Naive B cell (primary cell): Measurements from ENCODE around the gene TARS3. TPM values are rescaled to one million over a fixed set of nuclear protein-coding genes. Genes with fewer than 3 reads are reported as not detected.
"Not testable (repeated sequence)": the region's sequence is repeated elsewhere in the genome, so short reads cannot be mapped to it uniquely, and the experiment has no call there.

Source experiments
- ATAC-seq, 2 donors: fragments of 150-1000 bp; cut with Tn5 transposase; 2 replicates each; pipeline ENCODE4 v1.10.0; 2021; ENCODE audit warnings: low read depth in 2 of 2, mild to moderate bottlenecking in 2 of 2, moderate library complexity in 2 of 2
- DNase-seq: peaks from one replicate; pipeline ENCODE4 v3.0.0; 2022
- H3K27ac Mint-ChIP-seq, 6 donors: one replicate each; pipeline ENCODE4 v1.8.0; 2020 to 2022; ENCODE audit warnings: mild to moderate bottlenecking in 6 of 6, mixed read lengths in 6 of 6, moderate library complexity in 5 of 6, inconsistent platforms in 2 of 6
- H3K27me3 Mint-ChIP-seq, 3 donors: one replicate each; pipeline ENCODE4 v1.8.0; 2021 to 2022; ENCODE audit warnings: mixed read lengths in 3 of 3, mild to moderate bottlenecking in 1 of 3
- H3K36me3 Mint-ChIP-seq, 2 donors: one replicate each; pipeline ENCODE4 v1.8.0; 2020 to 2022; ENCODE audit warnings: mixed read lengths in 2 of 2, inconsistent platforms in 1 of 2, mild to moderate bottlenecking in 1 of 2
- H3K4me1 Mint-ChIP-seq, 3 donors: one replicate each; pipeline ENCODE4 v1.8.0; 2020 to 2022; ENCODE audit warnings: mixed read lengths in 3 of 3, inconsistent platforms in 1 of 3, mild to moderate bottlenecking in 1 of 3, moderate library complexity in 1 of 3
- H3K4me3 Mint-ChIP-seq, 8 donors: one replicate each; pipeline ENCODE4 v1.8.0; 2020 to 2022; ENCODE audit warnings: mild to moderate bottlenecking in 8 of 8, mixed read lengths in 8 of 8, moderate library complexity in 8 of 8, inconsistent platforms in 2 of 8
- H3K9me3 Mint-ChIP-seq, 7 donors: one replicate each; pipeline ENCODE4 v1.8.0; 2020 to 2022; ENCODE audit warnings: mixed read lengths in 7 of 7, mild to moderate bottlenecking in 5 of 7, inconsistent platforms in 2 of 7, moderate library complexity in 1 of 7
- polyA plus RNA-seq, 6 donors: library from polyadenylated mRNA; unstranded; fragments of 300-500 nt; fragmentation: Illumina TruSeq; gene quantifications; one replicate each; pipeline ENCODE4 v1.2.3, GENCODE V29; 2021; ENCODE audit warnings: low read depth in 6 of 6

The TARS3 gene
- 10 to 100 TPM in 4 of 6 donors, 1 to 10 TPM in 2; 6.4 to 27.9 (median 12.0) TPM for polyA plus RNA-seq

- Mint-ChIP-seq H3K36me3 (peaks cover 18 to 23% of the 10 kb centered on the region in 2 donors), H3K27me3 (no peaks in the 10 kb centered on the region), H3K4me3 (peak within 1 kb of the TSS; percentile 81 to 93 (median 84)), H3K9me3 (peaks cover 0 to 8% (median 4%) of the 10 kb centered on the region in 7 donors), H3K4me1 (peaks cover 8 to 23% (median 22%) of the 10 kb centered on the region in 3 donors), H3K27ac (peak within 1 kb of the TSS in 5 of 6 donors; percentile 73 to 93 (median 78))
- ATAC-seq: peak; percentile 88 to 89
- DNase-seq: peak; percentile 89
These were observed at the start of gene TARS3 for GRCh38 chr15:101723874-101724674. TSS of gene TARS3 (minus strand) at chr15:101724473. CDS start at chr15:101724387, 86 bp downstream.

- DNase-seq (no peak), ATAC-seq (no peak)
- peaks cover 0 to 2% (median 0%) of the 10 kb centered on the region in 3 donors for H3K4me1 Mint-ChIP-seq
- no peak overlapping the region for H3K27ac Mint-ChIP-seq
- no peaks in the 10 kb centered on the region for H3K9me3 Mint-ChIP-seq
- peaks cover 0 to under 1% (median 0%) of the 10 kb centered on the region in 3 donors for H3K27me3 Mint-ChIP-seq
- no peak overlapping the region for H3K4me3 Mint-ChIP-seq
- peaks cover 0 to 6% of the 10 kb centered on the region in 2 donors for H3K36me3 Mint-ChIP-seq
These were observed 49.3 kb upstream of the TARS3 start for GRCh38 chr15:101773496-101774100.

DNA sequence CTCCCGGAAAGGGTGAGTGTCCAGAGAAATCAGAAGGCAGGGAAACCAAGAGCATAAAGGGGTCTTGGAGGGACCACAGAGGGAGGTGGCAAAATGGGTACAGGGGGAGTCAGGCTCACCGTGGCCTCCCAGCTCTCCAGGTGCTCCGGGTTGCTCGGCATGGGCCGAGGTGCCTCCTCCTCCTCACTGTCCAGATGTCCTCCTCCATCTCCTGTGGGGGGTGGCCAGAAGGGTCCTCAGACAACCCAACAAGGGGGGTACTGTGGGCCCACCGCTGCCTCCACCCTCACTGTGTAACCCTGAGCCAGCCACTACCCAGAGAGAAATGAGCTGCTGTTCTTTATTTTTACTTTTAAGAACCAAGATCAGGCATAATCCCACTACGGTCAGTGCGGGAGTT lies 48.6 kb upstream of the TARS3 start:
- Mint-ChIP-seq H3K9me3 (no peaks in the 10 kb centered on the region), H3K4me1 (peaks cover 0 to 2% (median 0%) of the 10 kb centered on the region in 3 donors), H3K4me3 (peak overlapping the region in 1 of 8 donors; percentile 12), H3K27me3 (no peaks in the 10 kb centered on the region), H3K36me3 (peaks cover 0 to 6% of the 10 kb centered on the region in 2 donors), H3K27ac (no peak overlapping the region)
- ATAC-seq (no peak), DNase-seq (no peak)

DNA sequence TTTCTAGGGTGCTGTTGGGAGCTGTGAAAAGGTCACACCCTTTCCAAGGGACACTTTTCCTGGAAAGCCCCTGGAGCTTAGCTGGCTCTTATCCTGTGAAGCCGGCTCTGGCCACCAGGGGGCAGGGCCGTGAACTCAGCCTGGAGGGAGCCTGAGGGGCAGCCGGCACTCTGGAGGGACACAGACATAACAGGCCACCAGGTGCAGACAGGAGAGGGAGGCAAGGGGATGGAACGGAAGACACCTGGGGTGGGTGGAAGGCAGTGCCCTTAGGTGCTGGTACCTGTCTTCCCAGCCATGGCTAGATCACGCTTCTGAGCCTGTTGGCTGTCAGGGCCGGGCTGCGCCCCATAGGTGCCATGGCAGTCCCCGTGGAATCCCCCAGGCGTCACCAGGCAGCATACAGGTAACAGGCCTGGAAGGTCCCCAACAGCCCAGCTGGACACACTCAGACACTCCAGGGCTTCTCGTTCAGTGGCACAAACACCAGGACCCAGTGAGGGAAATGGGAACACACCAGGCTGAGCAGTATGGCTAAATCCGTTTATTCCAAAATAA lies 42.9 kb upstream of the TARS3 start:
- not testable (repeated sequence) for H3K27ac Mint-ChIP-seq, H3K9me3 Mint-ChIP-seq, ATAC-seq, H3K4me1 Mint-ChIP-seq, H3K4me3 Mint-ChIP-seq, H3K27me3 Mint-ChIP-seq, DNase-seq, H3K36me3 Mint-ChIP-seq

GRCh38 chr15:101765772-101766456 lies 41.6 kb upstream of the TARS3 start:
- H3K4me1 Mint-ChIP-seq: peaks cover 0 to 4% (median 0%) of the 10 kb centered on the region in 3 donors
- peaks cover 0 to 7% of the 10 kb centered on the region in 2 donors for H3K36me3 Mint-ChIP-seq
- H3K27ac Mint-ChIP-seq: peak overlapping the region in 1 of 6 donors; percentile 76
- peaks cover 0 to 2% (median 0%) of the 10 kb centered on the region in 7 donors for H3K9me3 Mint-ChIP-seq
- no peak overlapping the region for H3K4me3 Mint-ChIP-seq
- ATAC-seq: no peak
- H3K27me3 Mint-ChIP-seq: no peaks in the 10 kb centered on the region
- DNase-seq: no peak

DNA sequence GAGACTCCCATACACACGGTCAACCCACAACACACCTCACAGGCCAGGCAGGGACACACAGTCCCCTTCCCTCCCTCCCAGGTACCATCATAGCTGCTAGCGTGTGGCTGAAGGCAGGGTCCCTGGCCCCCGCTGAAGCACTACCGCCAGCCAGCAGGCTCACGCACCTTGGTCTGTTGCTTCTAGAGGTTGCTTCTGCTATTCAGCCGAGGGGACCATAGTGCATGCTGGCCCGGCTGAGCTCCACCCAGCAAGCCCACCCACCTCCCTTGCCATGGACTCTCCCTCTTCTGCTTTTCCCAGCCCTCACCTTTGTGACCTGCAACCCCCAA lies 41.0 kb upstream of the TARS3 start:
- not testable (repeated sequence) for H3K9me3 Mint-ChIP-seq, H3K27me3 Mint-ChIP-seq, H3K4me3 Mint-ChIP-seq, DNase-seq, H3K4me1 Mint-ChIP-seq, ATAC-seq, H3K36me3 Mint-ChIP-seq
- H3K27ac Mint-ChIP-seq: peak overlapping the region in 1 of 6 donors; percentile 21

DNA sequence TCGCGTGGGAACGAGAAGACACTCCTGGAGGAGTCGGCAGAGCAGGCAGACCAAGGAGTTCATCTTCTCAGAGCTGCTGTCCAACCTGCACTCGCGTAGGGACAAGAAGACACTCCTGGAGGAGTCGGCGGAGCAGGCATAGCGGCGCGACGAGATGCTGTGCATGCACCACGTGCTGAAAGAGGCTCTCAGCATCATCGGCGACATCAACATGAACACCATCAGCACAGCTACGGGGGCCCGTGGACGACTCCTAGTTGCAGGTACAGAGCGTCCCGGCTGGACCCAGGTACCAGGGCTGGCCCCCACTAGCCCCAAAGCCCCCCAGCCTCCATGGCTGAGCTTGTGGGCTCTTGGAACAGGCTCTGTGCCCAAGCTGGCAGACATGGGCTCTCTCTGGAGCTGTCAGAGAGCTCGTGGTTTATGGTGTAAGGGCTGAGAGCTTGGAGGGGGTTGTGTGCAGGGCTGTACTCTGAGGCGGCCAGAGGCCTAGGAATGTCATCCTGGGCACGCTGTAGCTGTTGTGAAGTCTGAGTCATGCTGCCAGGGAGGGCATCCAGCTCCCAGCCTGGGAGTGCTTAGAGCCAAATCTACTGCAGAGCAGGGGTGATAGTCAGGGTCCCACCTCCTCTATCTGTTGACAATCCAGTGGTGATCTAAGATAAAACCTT lies 40.5 kb upstream of the TARS3 start:
- H3K27ac Mint-ChIP-seq: peak overlapping the region in 1 of 6 donors; percentile 21
- not testable (repeated sequence) for H3K9me3 Mint-ChIP-seq, H3K27me3 Mint-ChIP-seq, H3K4me3 Mint-ChIP-seq, H3K4me1 Mint-ChIP-seq, DNase-seq, H3K36me3 Mint-ChIP-seq, ATAC-seq

- H3K36me3 Mint-ChIP-seq: not testable (repeated sequence)
- peak in 1 of 2 donors; percentile 4 for ATAC-seq
- peak overlapping the region in 1 of 6 donors; percentile 62 for H3K27ac Mint-ChIP-seq
These were observed 22.4 kb upstream of the TARS3 start for GRCh38 chr15:101746716-101747082.

DNA sequence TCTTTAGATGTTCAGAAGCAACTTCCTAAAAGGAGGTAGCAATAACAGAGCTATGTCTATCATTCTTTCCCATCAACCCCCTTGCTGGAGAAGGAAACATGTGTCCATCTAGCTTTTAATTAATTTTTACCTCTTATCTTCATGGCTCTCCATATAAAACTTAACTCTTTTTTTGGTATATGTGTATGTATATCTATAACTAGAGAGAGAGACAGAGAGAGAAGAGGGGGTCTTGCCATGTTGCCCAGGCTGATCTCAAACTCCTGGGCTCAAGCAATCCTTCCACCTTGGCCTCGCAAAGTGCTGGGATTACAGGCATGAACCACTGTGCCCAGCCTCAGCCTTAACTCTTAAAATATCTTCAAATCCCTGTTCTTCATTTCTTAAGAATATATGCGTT lies 10.6 kb upstream of the TARS3 start:
- H3K4me3 Mint-ChIP-seq, DNase-seq, H3K4me1 Mint-ChIP-seq, H3K27me3 Mint-ChIP-seq, H3K36me3 Mint-ChIP-seq, H3K27ac Mint-ChIP-seq, ATAC-seq, H3K9me3 Mint-ChIP-seq: not testable (repeated sequence)

More at GRCh38 chr15:101746716-101747082, 22.4 kb upstream of the TARS3 start:
- H3K27me3 Mint-ChIP-seq, DNase-seq, H3K9me3 Mint-ChIP-seq: not testable (repeated sequence)
- peak overlapping the region; percentile 72 to 94 (median 82) for H3K4me3 Mint-ChIP-seq
- peaks cover 3 to 11% (median 6%) of the 10 kb centered on the region in 3 donors for H3K4me1 Mint-ChIP-seq

DNA sequence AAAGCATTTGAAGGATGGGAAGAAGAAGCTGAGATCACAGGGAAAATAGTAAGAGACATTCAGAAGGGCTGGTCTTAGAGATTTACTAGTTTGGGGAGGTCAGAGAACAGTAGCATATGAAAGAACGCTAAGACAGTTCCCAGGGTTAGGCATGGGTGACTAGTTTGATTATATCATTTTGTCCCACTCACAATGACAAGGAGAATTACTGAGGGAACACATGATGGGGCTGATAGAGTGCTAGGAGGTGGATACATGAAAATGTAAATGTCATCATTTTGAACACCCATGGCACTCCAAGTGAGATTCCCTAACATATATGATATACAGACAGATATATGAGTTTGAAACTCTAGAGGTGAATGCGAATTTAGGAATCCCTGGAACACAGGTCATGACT lies 9.3 kb upstream of the TARS3 start:
- no peaks in the 10 kb centered on the region for H3K27me3 Mint-ChIP-seq
- H3K4me3 Mint-ChIP-seq: no peak overlapping the region
- no peak for ATAC-seq
- DNase-seq: no peak
- peaks cover 0 to 5% of the 10 kb centered on the region in 2 donors for H3K36me3 Mint-ChIP-seq
- H3K4me1 Mint-ChIP-seq: peaks cover 2 to 11% (median 4%) of the 10 kb centered on the region in 3 donors
- H3K27ac Mint-ChIP-seq: peak overlapping the region in 1 of 6 donors; percentile 44
- no peaks in the 10 kb centered on the region for H3K9me3 Mint-ChIP-seq

- Mint-ChIP-seq H3K4me3 (no peak overlapping the region), H3K27me3 (no peaks in the 10 kb centered on the region), H3K4me1 (peaks cover 2 to 11% (median 4%) of the 10 kb centered on the region in 3 donors), H3K9me3 (no peaks in the 10 kb centered on the region), H3K27ac (no peak overlapping the region), H3K36me3 (peaks cover 0 to 5% of the 10 kb centered on the region in 2 donors)
- ATAC-seq: no peak
- no peak for DNase-seq
These were observed 8.5 kb upstream of the TARS3 start for GRCh38 chr15:101732772-101733171.

DNA sequence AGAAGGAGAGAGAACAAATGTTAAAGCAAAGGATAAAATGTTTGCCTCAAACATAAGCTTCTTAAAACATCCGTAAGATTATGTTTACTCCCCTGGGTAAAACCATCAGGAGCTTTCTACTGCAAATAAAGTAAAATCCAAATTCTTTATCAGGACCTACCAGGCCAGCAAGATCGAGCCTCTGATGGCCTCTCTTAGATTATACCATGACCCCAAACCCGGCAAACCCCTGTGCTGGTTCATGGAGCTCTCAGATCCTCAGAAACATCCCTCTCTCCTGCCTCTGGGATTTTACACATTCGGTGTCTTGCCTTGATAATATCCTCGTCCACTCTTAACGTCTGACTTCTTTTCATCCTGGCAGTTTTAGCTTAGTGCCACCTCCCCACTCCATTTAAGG lies 7.5 kb upstream of the TARS3 start:
- peak overlapping the region in 1 of 6 donors; percentile 73 for H3K27ac Mint-ChIP-seq
- H3K4me3 Mint-ChIP-seq: no peak overlapping the region
- H3K4me1 Mint-ChIP-seq: peaks cover 2 to 11% (median 4%) of the 10 kb centered on the region in 3 donors
- H3K36me3 Mint-ChIP-seq: peaks cover 0 to 5% of the 10 kb centered on the region in 2 donors
- H3K27me3 Mint-ChIP-seq: no peaks in the 10 kb centered on the region
- H3K9me3 Mint-ChIP-seq: no peaks in the 10 kb centered on the region
- no peak for DNase-seq
- ATAC-seq: no peak

- no peaks in the 10 kb centered on the region for H3K27me3 Mint-ChIP-seq
These were observed 2.9 kb upstream of the TARS3 start for GRCh38 chr15:101727186-101727585.

More at GRCh38 chr15:101727186-101727585, 2.9 kb upstream of the TARS3 start:
- Mint-ChIP-seq H3K27ac (no peak overlapping the region), H3K4me3 (no peak overlapping the region), H3K4me1 (peaks cover 13 to 18% (median 14%) of the 10 kb centered on the region in 3 donors), H3K9me3 (no peaks in the 10 kb centered on the region), H3K36me3 (peaks cover 0 to 1% of the 10 kb centered on the region in 2 donors)
- DNase-seq: no peak
- no peak for ATAC-seq
